GM12878 (cell line): ENCODE results near the gene FRMD5. TPM values are rescaled to one million over a fixed set of nuclear protein-coding genes. Genes with fewer than 3 reads are reported as not detected.

ENCODE experiments used
- ASH2L ChIP-seq: fragments of 300-600, 200-600 bp; sonication (generic); IDR thresholded peaks from 2 replicates; pipeline ENCODE4 v1.6.1; 2017; ENCODE audit warnings: low read depth, mild to moderate bottlenecking, borderline replicate concordance
- CUX1 ChIP-seq: IDR thresholded peaks from 2 replicates; pipeline ENCODE4 v1.6.1; 2012; ENCODE audit warnings: improper control_type of control experiment, low read depth, low read length; ENCODE audit not compliant: insufficient replicate concordance
- E2F8 ChIP-seq: fragments of 450-650 bp; IDR thresholded peaks from 2 replicates; pipeline ENCODE4 v1.6.1; 2018; ENCODE audit warnings: mild to moderate bottlenecking, low read depth, moderate library complexity; ENCODE audit not compliant: partially characterized antibody
- FOS ChIP-seq: IDR thresholded peaks from 3 replicates; pipeline ENCODE4 v1.6.1; 2011; ENCODE audit warnings: borderline replicate concordance; ENCODE audit not compliant: insufficient read length; ENCODE audit errors: extremely low read depth
- MXI1 ChIP-seq: fragments of 150-350 bp; IDR thresholded peaks from 2 replicates; pipeline ENCODE4 v1.6.1; 2011; ENCODE audit warnings: low read depth, mild to moderate bottlenecking, inconsistent platforms, low read length, improper control_type of control experiment
- polyA plus RNA-seq, 11 experiments: library from polyadenylated mRNA; depleted of rRNA in 4 of 11; unstranded in 6 of 11; stranded (reverse) in 5 of 11; fragments of >200 nt; fragmentation: Nextera tagmentation in 4 of 11; fragmentation: Illumina TruSeq in 1 of 11; extraction: Ambion mirVana in 4 of 11; extraction: Trizol in 1 of 11; gene quantifications; 1 replicate in 1 of 11; 2 replicates in 10 of 11; pipeline versions ENCODE4 v1.2.1 to v1.2.3, GENCODE V29; 2011 to 2016; ENCODE audit warnings: inconsistent platforms in 2 of 11, missing spikeins in 2 of 11, low read depth in 1 of 11
- total RNA-seq, 4 experiments: library from RNA; depleted of rRNA in 3 of 4; stranded (reverse); fragments of >200 nt in 3 of 4; fragmentation: Illumina TruSeq in 1 of 4; extraction: Trizol in 1 of 4; gene quantifications; 2 replicates each; pipeline versions ENCODE4 v1.2.1 to v1.2.3, GENCODE V29; 2013 to 2021

The FRMD5 gene
- total and polyA plus RNA-seq, 10 of the 15 experiments (the other 5 are each of a cell fraction or from before 2014, with no cell fraction given), result 0.26 to 6.4 (median 0.68) TPM; not detected in 1

- no peak for TF ChIP-seq CUX1
- TF ChIP-seq MXI1, result no peak
- TF ChIP-seq ASH2L, result no peak
- TF ChIP-seq E2F8, result no peak
- no peak for TF ChIP-seq FOS
Observed at GRCh38 chr15:43876872-43877271, 318.2 kb downstream of the FRMD5 start (continued).
